Measurements from ENCODE around the gene GBP1. TPM values are rescaled to one million over a fixed set of nuclear protein-coding genes. Genes with fewer than 3 reads are reported as not detected.
A peak's percentile ranks its signal among the peaks of the same experiment; 100 is the strongest.

The GBP1 gene, protein sequence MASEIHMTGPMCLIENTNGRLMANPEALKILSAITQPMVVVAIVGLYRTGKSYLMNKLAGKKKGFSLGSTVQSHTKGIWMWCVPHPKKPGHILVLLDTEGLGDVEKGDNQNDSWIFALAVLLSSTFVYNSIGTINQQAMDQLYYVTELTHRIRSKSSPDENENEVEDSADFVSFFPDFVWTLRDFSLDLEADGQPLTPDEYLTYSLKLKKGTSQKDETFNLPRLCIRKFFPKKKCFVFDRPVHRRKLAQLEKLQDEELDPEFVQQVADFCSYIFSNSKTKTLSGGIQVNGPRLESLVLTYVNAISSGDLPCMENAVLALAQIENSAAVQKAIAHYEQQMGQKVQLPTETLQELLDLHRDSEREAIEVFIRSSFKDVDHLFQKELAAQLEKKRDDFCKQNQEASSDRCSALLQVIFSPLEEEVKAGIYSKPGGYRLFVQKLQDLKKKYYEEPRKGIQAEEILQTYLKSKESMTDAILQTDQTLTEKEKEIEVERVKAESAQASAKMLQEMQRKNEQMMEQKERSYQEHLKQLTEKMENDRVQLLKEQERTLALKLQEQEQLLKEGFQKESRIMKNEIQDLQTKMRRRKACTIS
- total RNA-seq, result 10 to 100 TPM; 42.7 to 45.7 TPM
- 10 to 100 TPM; 41.1 to 60.5 (median 44.7) TPM for polyA plus RNA-seq
- total RNA-seq, result 46.3 to 229 (median 71.2) reads per million in 6 experiments

DNA sequence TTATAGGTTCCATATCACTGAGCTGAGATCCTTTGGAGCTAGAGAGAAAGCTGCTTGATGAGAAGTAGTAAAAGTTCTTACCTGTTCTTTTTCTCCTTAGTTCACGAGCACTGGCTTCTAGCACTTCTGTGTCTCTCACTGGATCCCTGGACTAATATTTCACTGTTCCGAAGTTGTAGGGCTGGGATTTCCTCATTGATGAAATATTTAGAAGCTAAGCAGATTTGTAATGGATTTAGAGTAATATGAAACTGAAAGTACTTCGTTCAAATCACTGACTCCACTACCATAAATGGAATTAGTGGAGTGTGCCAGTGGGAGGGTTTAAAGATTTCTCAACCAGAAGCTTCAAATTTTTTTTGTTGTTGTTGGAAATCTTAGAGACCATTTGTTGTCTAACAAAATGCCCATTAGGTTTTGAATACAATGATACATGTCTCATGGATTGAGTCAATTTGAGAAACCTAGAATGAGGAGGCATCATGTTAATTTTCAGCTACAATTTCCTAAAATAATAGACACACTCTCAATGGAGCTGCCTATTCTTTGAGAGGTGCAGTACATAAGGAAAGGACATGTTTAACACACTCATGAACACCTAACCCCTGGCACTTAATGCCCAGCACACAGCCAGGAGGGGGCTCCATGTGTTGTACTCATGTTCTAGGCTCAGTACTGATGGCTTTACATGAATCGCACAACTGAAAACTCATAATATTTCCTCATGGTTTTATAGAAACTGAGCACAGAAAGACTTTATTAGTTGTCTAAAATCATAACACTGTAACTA lies at the start of gene GBP1:
TSS of gene GBP1 (minus strand) at position 130 of the 790 bp plus-strand sequence. CDS start 1,974 bp downstream, outside the sequence.
- no peaks in the 10 kb centered on the region for H3K27me3 Mint-ChIP-seq
- H3K27ac Mint-ChIP-seq, result peak within 1 kb of the TSS; percentile 87 to 99 (median 96)
- DNase-seq (peak in 4 of 10 donors; percentile 9 to 56 (median 53)), ATAC-seq (peak; percentile 85 to 87)
- POLR2A ChIA-PET, result interaction anchor here (0.9 to 3.9 kb wide), 5 partner anchors 31 to 173 kb away, joined by 3 to 15 read pairs (median 5); no protein-coding TSS in a partner anchor
- peak within 1 kb of the TSS; percentile 87 to 100 (median 94) for H3K4me3 Mint-ChIP-seq
- H3K4me1 Mint-ChIP-seq, result peaks cover 28 to 62% (median 58%) of the 10 kb centered on the region in 4 donors
- peaks cover 10 to 34% (median 29%) of the 10 kb centered on the region in 3 donors for H3K36me3 Mint-ChIP-seq
- H3K9me3 Mint-ChIP-seq, result no peaks in the 10 kb centered on the region

DNA sequence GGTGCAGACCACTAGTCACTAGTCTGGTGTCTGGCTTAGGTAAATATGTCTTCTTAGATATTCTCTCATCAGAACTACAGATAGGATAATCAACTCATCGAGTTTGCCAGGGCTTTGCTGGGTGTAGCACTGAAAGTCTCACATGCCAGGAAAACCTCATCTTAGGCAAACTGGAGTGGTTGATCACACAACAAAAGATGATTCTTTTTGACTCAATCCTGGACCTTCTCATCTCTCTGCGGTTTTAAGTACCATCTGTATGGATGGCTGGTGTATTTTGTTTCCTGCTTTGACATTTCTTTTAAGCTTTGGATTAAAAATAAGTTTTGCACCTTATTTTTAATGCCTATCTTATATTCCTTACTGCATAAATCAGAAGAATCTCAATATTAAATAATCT lies 49.7 kb upstream of the GBP1 start:
- POLR2A ChIA-PET, result interaction anchor here (1.3 kb wide), 1 partner anchor 10 kb away, joined by 3 read pairs; no protein-coding TSS in a partner anchor
- H3K27me3 Mint-ChIP-seq, result no peaks in the 10 kb centered on the region
- peaks cover 7 to 28% (median 18%) of the 10 kb centered on the region in 4 donors for H3K4me1 Mint-ChIP-seq
- DNase-seq (no peak), ATAC-seq (no peak)
- peak overlapping the region in 9 of 10 donors; percentile 16 to 87 (median 61) for H3K27ac Mint-ChIP-seq
- peak overlapping the region in 1 of 10 donors; percentile 6 for H3K4me3 Mint-ChIP-seq
- peaks cover 13 to 58% (median 36%) of the 10 kb centered on the region in 3 donors for H3K36me3 Mint-ChIP-seq
- H3K9me3 Mint-ChIP-seq, result no peaks in the 10 kb centered on the region

- POLR2A ChIA-PET, result no interaction called here
- peaks cover 25 to 72% (median 52%) of the 10 kb centered on the region in 3 donors for H3K36me3 Mint-ChIP-seq
- H3K27me3 Mint-ChIP-seq, result no peaks in the 10 kb centered on the region
- peaks cover 7 to 28% (median 19%) of the 10 kb centered on the region in 4 donors for H3K4me1 Mint-ChIP-seq
- DNase-seq, result no peak
- peak overlapping the region in 8 of 10 donors; percentile 7 to 54 (median 28) for H3K27ac Mint-ChIP-seq
- no peaks in the 10 kb centered on the region for H3K9me3 Mint-ChIP-seq
- no peak overlapping the region for H3K4me3 Mint-ChIP-seq
- no peak for ATAC-seq
Measured at GRCh38 chr1:89112871-89113613, 48.0 kb upstream of the GBP1 start.

DNA sequence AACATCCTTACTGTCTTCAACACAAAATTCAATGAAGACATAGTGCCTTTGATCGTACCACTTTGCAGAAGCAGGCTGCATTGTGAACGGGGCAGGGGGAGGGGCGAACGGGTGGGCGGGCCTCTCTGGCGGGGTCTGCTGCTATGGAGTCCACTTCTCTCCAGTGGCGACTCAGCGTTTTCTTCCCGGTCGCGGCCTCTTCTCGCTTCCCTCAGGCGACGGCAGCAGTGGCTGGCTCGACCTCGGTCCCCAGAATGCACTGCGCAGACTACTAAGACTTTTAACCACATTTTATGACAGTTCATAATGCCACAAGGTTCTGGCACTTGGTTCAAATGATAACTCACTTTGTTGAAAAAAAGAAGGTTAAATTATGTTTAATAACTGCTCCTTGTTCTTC lies 39.7 kb upstream of the GBP1 start:
- Mint-ChIP-seq H3K4me3 (no peak overlapping the region), H3K27me3 (no peaks in the 10 kb centered on the region), H3K4me1 (peaks cover 0 to 7% (median 5%) of the 10 kb centered on the region in 4 donors), H3K9me3 (peaks cover 0 to 16% (median 6%) of the 10 kb centered on the region in 9 donors), H3K27ac (no peak overlapping the region), H3K36me3 (peaks cover 54 to 60% (median 59%) of the 10 kb centered on the region in 3 donors)
- no peak for ATAC-seq
- POLR2A ChIA-PET, result no interaction called here
- no peak for DNase-seq

- POLR2A ChIA-PET, result no interaction called here
- peak overlapping the region in 3 of 10 donors; percentile 2 to 75 (median 11) for H3K27ac Mint-ChIP-seq
- no peak overlapping the region for H3K4me3 Mint-ChIP-seq
- ATAC-seq (no peak), DNase-seq (no peak)
- H3K36me3 Mint-ChIP-seq, result peaks cover 49 to 54% (median 54%) of the 10 kb centered on the region in 3 donors
- H3K4me1 Mint-ChIP-seq, result peaks cover 0 to 7% (median 5%) of the 10 kb centered on the region in 4 donors
- peaks cover 0 to 1% (median 0%) of the 10 kb centered on the region in 5 donors for H3K27me3 Mint-ChIP-seq
- peaks cover 0 to 17% (median 6%) of the 10 kb centered on the region in 9 donors for H3K9me3 Mint-ChIP-seq
Measured at GRCh38 chr1:89104147-89104546, 39.1 kb upstream of the GBP1 start.

DNA sequence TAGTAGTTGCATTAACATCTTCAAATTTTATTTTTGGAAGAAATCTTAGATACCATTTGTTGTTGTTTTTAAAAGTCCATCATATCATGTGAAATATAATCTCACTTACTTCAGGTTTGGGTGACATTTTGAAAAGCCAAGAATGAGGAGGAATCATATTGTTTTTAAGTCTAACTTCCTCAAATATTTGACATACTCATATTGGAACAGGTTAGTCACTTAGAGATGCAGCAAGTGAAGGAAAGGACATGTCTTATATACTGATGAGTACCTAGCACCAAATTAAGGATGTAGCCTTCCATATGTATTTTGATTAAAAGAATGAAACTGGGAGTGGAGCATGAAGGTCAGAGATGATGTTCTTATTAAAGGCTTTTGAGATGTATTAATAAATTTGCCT lies 37.0 kb upstream of the GBP1 start:
- POLR2A ChIA-PET, result no interaction called here
- peaks cover 0 to 1% (median 0%) of the 10 kb centered on the region in 5 donors for H3K27me3 Mint-ChIP-seq
- H3K4me1 Mint-ChIP-seq, result peaks cover 0 to 7% (median 0%) of the 10 kb centered on the region in 4 donors
- H3K27ac Mint-ChIP-seq, result no peak overlapping the region
- DNase-seq (no peak), ATAC-seq (no peak)
- H3K4me3 Mint-ChIP-seq, result no peak overlapping the region
- peaks cover 32 to 38% (median 36%) of the 10 kb centered on the region in 3 donors for H3K36me3 Mint-ChIP-seq
- H3K9me3 Mint-ChIP-seq, result peaks cover 0 to 23% (median 6%) of the 10 kb centered on the region in 9 donors

DNA sequence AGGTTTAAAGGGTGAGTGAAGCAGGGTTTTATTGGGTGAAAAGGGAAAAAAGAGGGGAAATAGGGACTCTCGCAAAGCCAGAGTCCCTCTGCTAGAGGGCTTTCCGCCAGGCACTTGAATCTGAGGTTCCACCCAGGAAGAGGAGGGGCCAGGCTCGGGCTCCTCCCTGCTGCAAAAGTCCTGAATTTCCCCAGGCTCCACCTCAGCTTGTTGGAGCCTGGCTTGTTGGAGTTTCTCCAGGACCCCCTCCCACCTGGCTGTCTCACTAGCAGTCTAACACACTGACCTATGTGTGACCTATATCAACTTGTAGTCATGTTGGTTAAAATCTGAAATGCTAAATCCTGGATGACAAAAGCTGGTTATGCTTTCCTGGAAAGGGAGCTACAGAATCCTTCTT lies 35.4 kb upstream of the GBP1 start:
- peaks cover 16 to 28% (median 24%) of the 10 kb centered on the region in 3 donors for H3K36me3 Mint-ChIP-seq

DNA sequence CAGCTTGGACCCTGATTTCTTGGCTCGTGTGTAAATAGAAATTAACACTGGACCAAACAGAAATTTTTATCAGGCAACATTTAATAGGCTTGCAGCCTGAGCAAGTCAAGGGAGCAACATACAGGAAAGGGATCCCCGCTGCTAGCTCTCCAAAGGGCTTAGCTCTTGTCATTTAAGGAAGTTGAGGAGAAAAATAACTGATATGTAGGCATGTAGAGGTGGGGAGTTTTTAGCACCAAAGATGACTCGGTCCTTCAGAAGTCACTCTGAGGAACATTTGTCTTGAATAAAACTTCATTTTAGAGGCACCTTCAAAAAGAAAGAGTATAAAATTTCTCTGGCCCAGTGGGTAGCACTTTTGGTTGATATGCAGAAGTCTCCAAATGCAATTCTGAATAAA lies 33.8 kb upstream of the GBP1 start:
- H3K4me3 Mint-ChIP-seq, result no peak overlapping the region
- ATAC-seq, result no peak
- H3K27ac Mint-ChIP-seq, result no peak overlapping the region
- peaks cover 0 to 1% (median 0%) of the 10 kb centered on the region in 5 donors for H3K27me3 Mint-ChIP-seq
- POLR2A ChIA-PET, result no interaction called here
- no peak for DNase-seq
- peaks cover 0 to 13% (median 2%) of the 10 kb centered on the region in 9 donors for H3K9me3 Mint-ChIP-seq
- peaks cover under 1 to 13% (median 9%) of the 10 kb centered on the region in 3 donors for H3K36me3 Mint-ChIP-seq
- peaks cover 0 to 4% (median 0%) of the 10 kb centered on the region in 4 donors for H3K4me1 Mint-ChIP-seq

More for the DNA sequence above, 35.4 kb upstream of the GBP1 start:
- ATAC-seq (no peak), DNase-seq (no peak)
- POLR2A ChIA-PET, result no interaction called here
- H3K4me3 Mint-ChIP-seq, result no peak overlapping the region
- H3K27ac Mint-ChIP-seq, result no peak overlapping the region
- H3K9me3 Mint-ChIP-seq, result peaks cover 0 to 27% (median 8%) of the 10 kb centered on the region in 9 donors
- peaks cover 0 to 1% (median 0%) of the 10 kb centered on the region in 5 donors for H3K27me3 Mint-ChIP-seq
- H3K4me1 Mint-ChIP-seq, result peaks cover 0 to 4% (median 0%) of the 10 kb centered on the region in 4 donors

DNA sequence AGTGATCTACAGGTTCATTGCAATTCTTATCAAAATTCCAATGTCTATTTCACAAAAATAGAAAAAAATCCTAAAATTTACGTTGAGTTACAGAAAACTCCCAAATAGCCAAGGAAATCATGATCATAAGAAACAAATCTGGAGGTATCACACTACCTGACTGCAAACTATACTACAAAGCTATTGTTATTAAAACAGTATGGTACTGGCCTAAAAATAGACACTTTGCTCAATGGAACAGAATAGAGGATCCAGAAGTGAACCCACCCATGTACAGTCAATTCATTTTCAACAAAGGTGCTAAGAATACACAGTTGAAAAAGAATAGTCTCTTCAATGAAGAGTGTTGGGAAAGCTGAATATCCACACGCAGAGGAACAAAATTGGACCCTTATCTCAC lies 30.7 kb upstream of the GBP1 start:
- DNase-seq, result no peak
- POLR2A ChIA-PET, result no interaction called here
- Mint-ChIP-seq H3K4me3 (no peak overlapping the region), H3K9me3 (peaks cover 0 to 13% (median 2%) of the 10 kb centered on the region in 9 donors), H3K4me1 (peaks cover 0 to 4% (median 0%) of the 10 kb centered on the region in 4 donors), H3K27ac (no peak overlapping the region), H3K27me3 (peaks cover 0 to 1% (median 0%) of the 10 kb centered on the region in 5 donors), H3K36me3 (peaks cover 0 to 9% (median 4%) of the 10 kb centered on the region in 3 donors)
- no peak for ATAC-seq

DNA sequence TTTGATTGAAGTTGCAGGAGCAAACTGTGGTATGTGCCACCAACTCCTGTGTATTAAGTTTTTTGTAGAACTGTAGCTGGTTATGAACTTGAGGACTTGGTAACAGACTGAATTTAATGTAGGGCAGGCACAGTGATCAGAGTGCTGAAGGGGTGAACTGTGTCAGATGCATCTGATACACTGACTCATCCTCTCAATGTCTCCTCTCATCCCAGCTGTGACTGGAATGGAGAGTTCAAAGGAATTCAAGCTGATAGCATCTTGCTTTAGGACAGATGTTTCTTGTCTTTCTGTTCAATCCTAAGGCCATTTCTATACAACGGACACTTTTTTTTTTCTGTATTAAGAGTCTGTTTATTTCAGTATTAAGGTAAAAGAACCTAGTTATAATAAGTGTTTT lies 25.0 kb upstream of the GBP1 start:
- DNase-seq (no peak), ATAC-seq (no peak)
- H3K27me3 Mint-ChIP-seq, result no peaks in the 10 kb centered on the region
- H3K36me3 Mint-ChIP-seq, result no peaks in the 10 kb centered on the region
- H3K4me1 Mint-ChIP-seq, result peaks cover 0 to 6% (median under 1%) of the 10 kb centered on the region in 4 donors
- POLR2A ChIA-PET, result no interaction called here
- no peaks in the 10 kb centered on the region for H3K9me3 Mint-ChIP-seq
- H3K27ac Mint-ChIP-seq, result no peak overlapping the region
- no peak overlapping the region for H3K4me3 Mint-ChIP-seq

- POLR2A ChIA-PET, result no interaction called here
- no peak for DNase-seq
- Mint-ChIP-seq H3K36me3 (no peaks in the 10 kb centered on the region), H3K27ac (no peak overlapping the region), H3K27me3 (no peaks in the 10 kb centered on the region), H3K4me1 (peaks cover 0 to 6% (median under 1%) of the 10 kb centered on the region in 4 donors), H3K9me3 (no peaks in the 10 kb centered on the region), H3K4me3 (no peak overlapping the region)
- ATAC-seq, result no peak
Measured at GRCh38 chr1:89088572-89088971, 23.6 kb upstream of the GBP1 start.

All from naive thymus-derived CD8-positive, alpha-beta T cell (primary cell).